ENCODE measurements around the gene FADS2. TPM values are rescaled to one million over a fixed set of nuclear protein-coding genes. Genes with fewer than 3 reads are reported as not detected.

The FADS2 gene
- total RNA-seq, 1 experiment from 2014 or later = 423 TPM

DNA sequence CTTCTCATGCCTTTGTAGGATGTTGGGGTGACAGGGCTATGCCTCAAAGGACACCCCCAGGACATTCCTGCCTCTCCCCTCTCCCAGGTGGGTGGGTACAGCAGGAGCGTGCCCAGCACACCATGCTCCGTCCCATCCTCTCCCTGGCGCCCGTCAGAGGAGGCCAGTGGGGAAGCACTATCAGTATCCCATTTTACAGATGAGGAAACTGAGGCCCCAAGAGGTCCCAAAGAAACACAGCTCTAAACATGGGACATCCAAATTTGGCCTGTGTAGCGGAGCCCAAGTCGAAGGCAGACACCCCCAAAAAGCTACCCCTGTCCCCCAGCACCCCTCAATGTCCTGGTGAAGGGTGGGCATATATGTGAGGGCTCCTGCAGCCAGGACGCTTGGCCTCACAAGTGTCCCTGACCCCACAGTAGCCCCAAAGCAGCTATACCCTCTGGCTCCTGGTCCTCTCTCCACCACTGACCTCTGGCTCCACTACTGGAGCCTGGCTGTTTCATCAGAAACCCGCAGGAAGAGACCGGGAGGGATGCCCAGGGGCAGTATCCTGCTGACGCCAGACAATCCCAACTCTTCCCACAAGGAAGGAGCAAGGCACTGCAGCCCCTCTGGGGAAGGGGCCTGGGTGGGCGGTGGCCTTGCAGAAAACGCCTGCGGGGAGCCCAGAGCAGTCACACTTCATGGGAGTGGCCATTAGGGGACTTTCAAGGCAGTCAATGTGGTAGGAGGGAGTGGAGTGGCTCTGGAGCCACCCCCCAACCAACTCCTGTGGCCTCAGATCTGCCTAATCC, 57.9 kb downstream of the FADS2 start (continued):
- TF ChIP-seq, protein P1, sequence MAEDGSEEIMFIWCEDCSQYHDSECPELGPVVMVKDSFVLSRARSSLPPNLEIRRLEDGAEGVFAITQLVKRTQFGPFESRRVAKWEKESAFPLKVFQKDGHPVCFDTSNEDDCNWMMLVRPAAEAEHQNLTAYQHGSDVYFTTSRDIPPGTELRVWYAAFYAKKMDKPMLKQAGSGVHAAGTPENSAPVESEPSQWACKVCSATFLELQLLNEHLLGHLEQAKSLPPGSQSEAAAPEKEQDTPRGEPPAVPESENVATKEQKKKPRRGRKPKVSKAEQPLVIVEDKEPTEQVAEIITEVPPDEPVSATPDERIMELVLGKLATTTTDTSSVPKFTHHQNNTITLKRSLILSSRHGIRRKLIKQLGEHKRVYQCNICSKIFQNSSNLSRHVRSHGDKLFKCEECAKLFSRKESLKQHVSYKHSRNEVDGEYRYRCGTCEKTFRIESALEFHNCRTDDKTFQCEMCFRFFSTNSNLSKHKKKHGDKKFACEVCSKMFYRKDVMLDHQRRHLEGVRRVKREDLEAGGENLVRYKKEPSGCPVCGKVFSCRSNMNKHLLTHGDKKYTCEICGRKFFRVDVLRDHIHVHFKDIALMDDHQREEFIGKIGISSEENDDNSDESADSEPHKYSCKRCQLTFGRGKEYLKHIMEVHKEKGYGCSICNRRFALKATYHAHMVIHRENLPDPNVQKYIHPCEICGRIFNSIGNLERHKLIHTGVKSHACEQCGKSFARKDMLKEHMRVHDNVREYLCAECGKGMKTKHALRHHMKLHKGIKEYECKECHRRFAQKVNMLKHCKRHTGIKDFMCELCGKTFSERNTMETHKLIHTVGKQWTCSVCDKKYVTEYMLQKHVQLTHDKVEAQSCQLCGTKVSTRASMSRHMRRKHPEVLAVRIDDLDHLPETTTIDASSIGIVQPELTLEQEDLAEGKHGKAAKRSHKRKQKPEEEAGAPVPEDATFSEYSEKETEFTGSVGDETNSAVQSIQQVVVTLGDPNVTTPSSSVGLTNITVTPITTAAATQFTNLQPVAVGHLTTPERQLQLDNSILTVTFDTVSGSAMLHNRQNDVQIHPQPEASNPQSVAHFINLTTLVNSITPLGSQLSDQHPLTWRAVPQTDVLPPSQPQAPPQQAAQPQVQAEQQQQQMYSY (CRISPR knock-in tag; IDR thresholded peaks at IDR 0.05) = no peak
- TF ChIP-seq FOXP1 (CRISPR knock-in tag; IDR thresholded peaks at IDR 0.05; ENCODE audit: borderline replicate concordance) (no peak), ELF4 (CRISPR knock-in tag; IDR thresholded peaks at IDR 0.05; ENCODE audit: low read depth) (no peak)
- TF ChIP-seq, protein P2, sequence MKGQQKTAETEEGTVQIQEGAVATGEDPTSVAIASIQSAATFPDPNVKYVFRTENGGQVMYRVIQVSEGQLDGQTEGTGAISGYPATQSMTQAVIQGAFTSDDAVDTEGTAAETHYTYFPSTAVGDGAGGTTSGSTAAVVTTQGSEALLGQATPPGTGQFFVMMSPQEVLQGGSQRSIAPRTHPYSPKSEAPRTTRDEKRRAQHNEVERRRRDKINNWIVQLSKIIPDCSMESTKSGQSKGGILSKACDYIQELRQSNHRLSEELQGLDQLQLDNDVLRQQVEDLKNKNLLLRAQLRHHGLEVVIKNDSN (CRISPR knock-in tag; IDR thresholded peaks at IDR 0.05) = no peak
- TF ChIP-seq, protein P3, sequence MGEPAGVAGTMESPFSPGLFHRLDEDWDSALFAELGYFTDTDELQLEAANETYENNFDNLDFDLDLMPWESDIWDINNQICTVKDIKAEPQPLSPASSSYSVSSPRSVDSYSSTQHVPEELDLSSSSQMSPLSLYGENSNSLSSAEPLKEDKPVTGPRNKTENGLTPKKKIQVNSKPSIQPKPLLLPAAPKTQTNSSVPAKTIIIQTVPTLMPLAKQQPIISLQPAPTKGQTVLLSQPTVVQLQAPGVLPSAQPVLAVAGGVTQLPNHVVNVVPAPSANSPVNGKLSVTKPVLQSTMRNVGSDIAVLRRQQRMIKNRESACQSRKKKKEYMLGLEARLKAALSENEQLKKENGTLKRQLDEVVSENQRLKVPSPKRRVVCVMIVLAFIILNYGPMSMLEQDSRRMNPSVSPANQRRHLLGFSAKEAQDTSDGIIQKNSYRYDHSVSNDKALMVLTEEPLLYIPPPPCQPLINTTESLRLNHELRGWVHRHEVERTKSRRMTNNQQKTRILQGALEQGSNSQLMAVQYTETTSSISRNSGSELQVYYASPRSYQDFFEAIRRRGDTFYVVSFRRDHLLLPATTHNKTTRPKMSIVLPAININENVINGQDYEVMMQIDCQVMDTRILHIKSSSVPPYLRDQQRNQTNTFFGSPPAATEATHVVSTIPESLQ (CRISPR knock-in tag; IDR thresholded peaks at IDR 0.05) = no peak
- TF ChIP-seq, protein P4, sequence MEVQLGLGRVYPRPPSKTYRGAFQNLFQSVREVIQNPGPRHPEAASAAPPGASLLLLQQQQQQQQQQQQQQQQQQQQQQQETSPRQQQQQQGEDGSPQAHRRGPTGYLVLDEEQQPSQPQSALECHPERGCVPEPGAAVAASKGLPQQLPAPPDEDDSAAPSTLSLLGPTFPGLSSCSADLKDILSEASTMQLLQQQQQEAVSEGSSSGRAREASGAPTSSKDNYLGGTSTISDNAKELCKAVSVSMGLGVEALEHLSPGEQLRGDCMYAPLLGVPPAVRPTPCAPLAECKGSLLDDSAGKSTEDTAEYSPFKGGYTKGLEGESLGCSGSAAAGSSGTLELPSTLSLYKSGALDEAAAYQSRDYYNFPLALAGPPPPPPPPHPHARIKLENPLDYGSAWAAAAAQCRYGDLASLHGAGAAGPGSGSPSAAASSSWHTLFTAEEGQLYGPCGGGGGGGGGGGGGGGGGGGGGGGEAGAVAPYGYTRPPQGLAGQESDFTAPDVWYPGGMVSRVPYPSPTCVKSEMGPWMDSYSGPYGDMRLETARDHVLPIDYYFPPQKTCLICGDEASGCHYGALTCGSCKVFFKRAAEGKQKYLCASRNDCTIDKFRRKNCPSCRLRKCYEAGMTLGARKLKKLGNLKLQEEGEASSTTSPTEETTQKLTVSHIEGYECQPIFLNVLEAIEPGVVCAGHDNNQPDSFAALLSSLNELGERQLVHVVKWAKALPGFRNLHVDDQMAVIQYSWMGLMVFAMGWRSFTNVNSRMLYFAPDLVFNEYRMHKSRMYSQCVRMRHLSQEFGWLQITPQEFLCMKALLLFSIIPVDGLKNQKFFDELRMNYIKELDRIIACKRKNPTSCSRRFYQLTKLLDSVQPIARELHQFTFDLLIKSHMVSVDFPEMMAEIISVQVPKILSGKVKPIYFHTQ (CRISPR knock-in tag; IDR thresholded peaks at IDR 0.05) = no peak

DNA sequence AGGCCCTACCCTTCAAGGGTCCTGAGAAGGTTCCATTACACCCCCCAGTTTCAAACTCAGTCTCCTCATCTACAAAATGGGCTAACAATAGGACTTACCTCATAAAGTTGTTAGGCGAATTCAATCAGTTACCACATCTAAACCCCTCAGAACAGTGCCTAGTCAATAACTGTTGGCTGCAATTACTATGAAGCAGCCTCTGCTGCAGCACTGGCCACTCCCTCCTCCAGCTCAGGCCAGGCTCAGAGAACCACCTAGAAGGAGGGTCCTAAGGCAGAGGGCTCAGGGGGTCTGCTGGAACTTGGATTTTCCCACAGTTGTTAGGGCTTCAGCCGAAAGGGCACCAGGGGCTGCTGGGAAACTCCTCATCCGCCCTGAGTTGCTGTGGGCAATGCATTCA, 58.5 kb downstream of the FADS2 start:
- Mint-ChIP-seq H3K4me1 (peaks cover 10% of the 10 kb centered on the region), H3K9me3 (no peaks in the 10 kb centered on the region; the same call in 1 of the 2 replicates), H3K4me3 (no peak overlapping the region), H3K27ac (no peak overlapping the region), H3K36me3 (no peaks in the 10 kb centered on the region; the same call in 1 of the 2 replicates), H3K27me3 (ENCODE audit: low read depth) (0 out of 2 replicates have a peak, but pooled peaks cover 4% of the 10 kb centered on the region)
- ChIA-PET CTCF (interaction anchor here (1.1 kb wide), 1 partner anchor 12 kb away, joined by 3 read pairs; no protein-coding TSS in a partner anchor), POLR2A (no interaction called here)
- no peak for DNase-seq (ENCODE audit: low spot score)
- ATAC-seq = no peak
- TF ChIP-seq, protein P5, sequence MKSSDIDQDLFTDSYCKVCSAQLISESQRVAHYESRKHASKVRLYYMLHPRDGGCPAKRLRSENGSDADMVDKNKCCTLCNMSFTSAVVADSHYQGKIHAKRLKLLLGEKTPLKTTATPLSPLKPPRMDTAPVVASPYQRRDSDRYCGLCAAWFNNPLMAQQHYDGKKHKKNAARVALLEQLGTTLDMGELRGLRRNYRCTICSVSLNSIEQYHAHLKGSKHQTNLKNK (CRISPR knock-in tag; IDR thresholded peaks at IDR 0.05) = no peak
- TF ChIP-seq CREB1 (CRISPR knock-in tag; IDR thresholded peaks at IDR 0.05) = no peak
- TF ChIP-seq, protein P2 (CRISPR knock-in tag; IDR thresholded peaks at IDR 0.05) = no peak
- TF ChIP-seq PRRX2 (CRISPR knock-in tag; IDR thresholded peaks at IDR 0.05) = no peak
- no peak for TF ChIP-seq ESRRA (CRISPR knock-in tag; IDR thresholded peaks at IDR 0.05; ENCODE audit: borderline replicate concordance)
- no peak for TF ChIP-seq OVOL2 (CRISPR knock-in tag; IDR thresholded peaks at IDR 0.05; ENCODE audit: borderline replicate concordance)

All from WTC11 (cell line).